Measurements from ENCODE around the gene HIRA. TPM values are rescaled to one million over a fixed set of nuclear protein-coding genes. Genes with fewer than 3 reads are reported as not detected.

HIRA gene
- total and polyA plus RNA-seq, 2 of the 8 experiments (the other 6 are each of a cell fraction or from before 2014, with no cell fraction given) = 34.9 to 67.2 TPM

DNA sequence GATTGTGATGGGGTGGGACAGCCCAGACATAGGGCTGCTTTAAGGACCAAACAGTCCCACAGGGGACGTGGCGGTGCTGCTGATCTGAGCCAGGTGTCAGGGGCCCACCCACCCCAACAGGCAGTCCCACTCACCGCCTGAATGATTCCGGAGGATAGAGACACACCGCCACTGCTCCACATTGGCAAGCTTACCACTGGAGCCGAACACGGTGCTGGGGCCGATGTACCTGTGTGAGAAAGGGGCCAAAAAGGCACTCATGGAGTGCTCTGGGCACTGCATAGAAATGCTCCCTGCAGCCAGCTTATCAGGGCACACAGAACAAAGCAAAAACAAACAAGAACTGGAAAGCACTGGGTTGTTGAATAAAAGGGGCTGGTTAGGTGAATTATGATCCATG, 25.9 kb downstream of the HIRA start:
- Histone ChIP-seq H4K8ac (ENCODE audit: extremely low read depth, insufficient read depth, low read length) (no peak overlapping the region), H2BK5ac (ENCODE audit: low read depth, low read length) (no peak overlapping the region), H3K4me1 (replicated peaks in 1 of 4; ENCODE audit: control insufficient read depth in 3 of 4, insufficient read depth in 4 of 4, low read length in 3 of 4) (no peaks in the 10 kb centered on the region), H4K91ac (replicated peaks; ENCODE audit: insufficient read length, low read length) (no peak overlapping the region), H2AFZ (ENCODE audit: low read length) (no peak overlapping the region), H2BK15ac (ENCODE audit: low read length) (no peak overlapping the region), H2BK20ac (ENCODE audit: low read length) (no peak overlapping the region), H3K27me3 (replicated peaks in 1 of 4; ENCODE audit: control insufficient read depth in 3 of 4, extremely low read depth in 1 of 4, insufficient read depth in 3 of 4, low read length in 3 of 4) (no peaks in the 10 kb centered on the region), H2BK12ac (ENCODE audit: low read depth, low read length) (no peak overlapping the region), H3K56ac (replicated peaks; ENCODE audit: insufficient read length, low read depth, low read length) (no peak overlapping the region), H3K14ac (ENCODE audit: insufficient read length) (no peak overlapping the region), H3K4ac (replicated peaks; ENCODE audit: insufficient read length, low read depth, low read length) (no peak overlapping the region), H3K23me2 (ENCODE audit: low read depth, low read length) (no peaks in the 10 kb centered on the region), H3K23ac (ENCODE audit: insufficient read length) (no peak overlapping the region), H2BK120ac (replicated peaks; ENCODE audit: low read depth, low read length) (no peak overlapping the region), H2AK5ac (ENCODE audit: low read depth, low read length) (no peak overlapping the region), H4K20me1 (replicated peaks in 1 of 2; ENCODE audit: control insufficient read depth in 1 of 2, insufficient read depth in 2 of 2, low read length in 2 of 2) (peaks cover 2 to 15% of the 10 kb centered on the region in 2 experiments), H3K27ac (ENCODE audit: low read depth, low read length) (no peak overlapping the region), H3K9me3 (ENCODE audit: insufficient read depth in 2 of 2, low read depth in 1 of 2, low read length in 1 of 2) (no peaks in the 10 kb centered on the region), H3K79me2 (ENCODE audit: control insufficient read depth in 1 of 2, insufficient read depth in 2 of 2, low read length in 2 of 2) (peaks cover 0 to 4% of the 10 kb centered on the region in 2 experiments; a peak in 1 of 4 replicates), H3K9ac (replicated peaks in 1 of 4; ENCODE audit: extremely low read depth in 1 of 4, low read depth in 3 of 4, low read length in 3 of 4) (no peak overlapping the region), H4K5ac (ENCODE audit: insufficient read length, low read depth, low read length) (no peak overlapping the region), H3K36me3 (ENCODE audit: control insufficient read depth in 2 of 4, insufficient read depth in 4 of 4, low read length in 3 of 4) (peaks cover 7 to 42% (median 31%) of the 10 kb centered on the region in 4 experiments; a peak in 7 of 8 replicates), H3K18ac (ENCODE audit: extremely low read depth, low read length) (no peak overlapping the region), H3K79me1 (ENCODE audit: low read depth, low read length) (no peaks in the 10 kb centered on the region; the same call in 1 of the 2 replicates), H3K4me3 (ENCODE audit: extremely low read depth in 1 of 4, insufficient read depth in 2 of 4, low read depth in 3 of 4, low read length in 4 of 4) (no peak overlapping the region), H3K4me2 (ENCODE audit: insufficient read depth in 1 of 2, low read depth in 2 of 2, low read length in 2 of 2) (no peak overlapping the region)
- no peak for FAIRE-seq
- CTCF ChIA-PET (ENCODE audit: partially characterized antibody) = interaction anchor here (0.8 to 1.3 kb wide), 3 partner anchors 14 to 49 kb away, joined by 3 read pairs; no protein-coding TSS in a partner anchor
- WGBS, 2 experiments (ENCODE audit: extremely low coverage in 1 of 2, insufficient coverage in 1 of 2, insufficient read length in 1 of 2, insufficient replicate concordance in 2 of 2, low coverage in 1 of 2, low lambda C conversion rate in 2 of 2, missing lambda C conversion rate in 1 of 2) = 97% methylated on average over 8 of the region's 8 CpGs; no CpG with 5 or more reads in 1 of the 2 experiments
- DNase-seq (ENCODE audit: low read depth in 1 of 2, low spot score in 2 of 2) = no peak
- TF ChIP-seq YY1 (IDR thresholded peaks at IDR 0.05; ENCODE audit: low read depth, low read length) = no peak
- TF ChIP-seq NRF1 (IDR thresholded peaks at IDR 0.05; ENCODE audit: low read depth, low read length) = no peak
- TF ChIP-seq RNF2 (IDR thresholded peaks at IDR 0.05; ENCODE audit: borderline replicate concordance, low read depth, low read length, missing control alignments, poor library complexity, severe bottlenecking) = no peak
- no peak for TF ChIP-seq TAF1 (IDR thresholded peaks at IDR 0.05; ENCODE audit: low read depth, low read length)
- POLR2A ChIA-PET (ENCODE audit: partially characterized antibody) = interaction anchor here (1.2 to 2.0 kb wide), 4 partner anchors 10 to 42 kb away, joined by 3 to 5 read pairs (median 4); partner anchors contain the start of gene C22orf39
